ENCODE measurements around the gene DUS2.
"Not testable (repeated sequence)": the region's sequence is repeated elsewhere in the genome, so short reads cannot be mapped to it uniquely, and the experiment has no call there.

The DUS2 gene

GRCh38 chr16:68078701-68079375 is 55.8 kb downstream of the DUS2 start:
- no peak for DNase-seq

GRCh38 chr16:68079376-68079625 is 56.2 kb downstream of the DUS2 start:
- DNase-seq = no peak

- no peak for DNase-seq
These were observed 56.7 kb downstream of the DUS2 start for GRCh38 chr16:68079626-68080344.

- no peak for DNase-seq
These were observed 59.0 kb downstream of the DUS2 start for GRCh38 chr16:68081861-68082628.

- DNase-seq = no peak
These were observed 59.6 kb downstream of the DUS2 start for GRCh38 chr16:68082629-68083238.

- no peak for DNase-seq
These were observed 60.2 kb downstream of the DUS2 start for GRCh38 chr16:68083239-68083781.

GRCh38 chr16:68083861-68084503 is 60.9 kb downstream of the DUS2 start:
- DNase-seq = no peak

GRCh38 chr16:68084504-68085258 is 61.6 kb downstream of the DUS2 start:
- DNase-seq = peak; percentile 76

GRCh38 chr16:68085259-68086071 is 62.4 kb downstream of the DUS2 start, which contains the start of gene NFATC3:
Gene NFATC3 (plus strand): TSS chr16:68085370. CDS start chr16:68085682, 312 bp downstream.
- DNase-seq = peak; percentile 91

GRCh38 chr16:68086336-68086841 is 63.3 kb downstream of the DUS2 start:
- no peak for DNase-seq

GRCh38 chr16:68086860-68087268 is 63.8 kb downstream of the DUS2 start:
- DNase-seq = no peak

GRCh38 chr16:68087688-68088087 is 64.6 kb downstream of the DUS2 start:
- DNase-seq = no peak

GRCh38 chr16:68088130-68088972 is 65.3 kb downstream of the DUS2 start:
- no peak for DNase-seq

- DNase-seq = no peak
These were observed 66.0 kb downstream of the DUS2 start for GRCh38 chr16:68089067-68089466.

- no peak for DNase-seq
These were observed 67.0 kb downstream of the DUS2 start for GRCh38 chr16:68090130-68090529.

- no peak for DNase-seq
These were observed 67.4 kb downstream of the DUS2 start for GRCh38 chr16:68090533-68090932.

- DNase-seq = peak; percentile 68
These were observed 68.5 kb downstream of the DUS2 start for GRCh38 chr16:68091380-68092261.

- not testable (repeated sequence) for DNase-seq
These were observed 69.2 kb downstream of the DUS2 start for GRCh38 chr16:68092275-68092674.
